Loucy (cell line): ENCODE measurements around the gene SLC6A13.
A peak's percentile ranks its signal among the peaks of the same experiment; 100 is the strongest.

Experiments used
- H2AFZ ChIP-seq: fragments of 200-600 bp; sonication (generic); 2 replicates; pipeline ENCODE4 v1.6.0; 2016; ENCODE audit warnings: antibody characterized with exemption, mild to moderate bottlenecking, low read length, moderate library complexity
- H3F3A ChIP-seq: fragments of 200-600 bp; 2 replicates; pipeline ENCODE4 v1.6.0; 2016; ENCODE audit warnings: antibody characterized with exemption, low read depth, mild to moderate bottlenecking
- H3K27me3 ChIP-seq: fragments of 200-600 bp; sonication (generic); 2 replicates; pipeline ENCODE4 v1.6.1; 2014; ENCODE audit warnings: low read length, mild to moderate bottlenecking; ENCODE audit not compliant: insufficient read depth, poor library complexity, severe bottlenecking
- H3K36me3 ChIP-seq: fragments of 200-600 bp; sonication (generic); 2 replicates; pipeline ENCODE4 v1.6.1; 2016; ENCODE audit warnings: low read length; ENCODE audit not compliant: insufficient read depth
- H3K4me1 ChIP-seq: fragments of 200-600 bp; sonication (generic); 2 replicates; pipeline ENCODE4 v1.5.1; 2014; ENCODE audit warnings: low read length, mild to moderate bottlenecking; ENCODE audit not compliant: insufficient read depth, poor library complexity, severe bottlenecking
- H3K4me2 ChIP-seq: fragments of 200-600 bp; sonication (generic); 2 replicates; pipeline ENCODE4 v1.6.0; 2014; ENCODE audit warnings: antibody characterized with exemption, low read length, low read depth, mild to moderate bottlenecking; ENCODE audit not compliant: poor library complexity, severe bottlenecking
- H3K4me3 ChIP-seq: fragments of 200-600 bp; sonication (generic); 2 replicates; pipeline ENCODE4 v1.5.1; 2014; ENCODE audit warnings: low read length, mild to moderate bottlenecking, mixed read lengths; ENCODE audit not compliant: poor library complexity, severe bottlenecking
- H3K79me2 ChIP-seq: fragments of 200-600 bp; sonication (generic); 2 replicates; pipeline ENCODE4 v1.6.1; 2014; ENCODE audit warnings: low read length; ENCODE audit not compliant: insufficient read depth
- H3K9ac ChIP-seq: fragments of 200-600 bp; sonication (generic); 2 replicates; pipeline ENCODE4 v1.6.0; 2014; ENCODE audit warnings: mild to moderate bottlenecking, low read depth, low read length, moderate library complexity; ENCODE audit not compliant: poor library complexity, severe bottlenecking
- H3K9me2 ChIP-seq: fragments of 200-600 bp; sonication (generic); replicated peaks from 2 replicates; pipeline ENCODE4 v1.6.1; 2016; ENCODE audit warnings: low read depth, low read length, mixed read lengths
- H3K9me3 ChIP-seq: fragments of 200-600 bp; sonication (generic); 2 replicates; pipeline ENCODE4 v1.6.1; 2014; ENCODE audit warnings: mild to moderate bottlenecking, antibody characterized with exemption, low read length, low read depth; ENCODE audit not compliant: insufficient read depth
- H4K20me1 ChIP-seq: fragments of 200-600 bp; sonication (generic); 2 replicates; pipeline ENCODE4 v1.6.0; 2014; ENCODE audit warnings: antibody characterized with exemption, low read length, mild to moderate bottlenecking; ENCODE audit not compliant: insufficient read depth, poor library complexity, severe bottlenecking
- CTCF ChIP-seq: fragments of 200-600 bp; sonication (generic); conservative IDR thresholded peaks from 2 replicates; pipeline ENCODE4 v1.5.1; 2014; ENCODE audit warnings: mild to moderate bottlenecking, antibody characterized with exemption, low read length
- EZH2phosphoT487 ChIP-seq: fragments of 200-600 bp; IDR thresholded peaks from 2 replicates; pipeline ENCODE4 v1.6.1; 2018; ENCODE audit warnings: antibody characterized with exemption, mild to moderate bottlenecking, moderate library complexity, borderline replicate concordance

SLC6A13 gene

GRCh38 chr12:247271-247670, 15.4 kb downstream of the SLC6A13 start:
- H3K4me3 ChIP-seq = no peak overlapping the region
- no peaks in the 10 kb centered on the region for H3K36me3 ChIP-seq
- H3K9me3 ChIP-seq = peaks cover 10% of the 10 kb centered on the region
- H3K79me2 ChIP-seq = no peaks in the 10 kb centered on the region
- H3K9me2 ChIP-seq = no peaks in the 10 kb centered on the region
- no peaks in the 10 kb centered on the region for H3F3A ChIP-seq
- no peak overlapping the region for H2AFZ ChIP-seq
- no peak for TF ChIP-seq CTCF
- no peak for TF ChIP-seq EZH2phosphoT487
- peaks cover 15% of the 10 kb centered on the region for H3K4me1 ChIP-seq
- H3K27me3 ChIP-seq = no peaks in the 10 kb centered on the region
- no peaks in the 10 kb centered on the region for H4K20me1 ChIP-seq
- no peak overlapping the region for H3K9ac ChIP-seq
- H3K4me2 ChIP-seq = no peak overlapping the region

- Histone ChIP-seq H3K9me2 (no peaks in the 10 kb centered on the region), H3K27me3 (no peaks in the 10 kb centered on the region), H4K20me1 (no peaks in the 10 kb centered on the region), H3K4me3 (no peak overlapping the region), H3F3A (no peaks in the 10 kb centered on the region), H3K36me3 (no peaks in the 10 kb centered on the region), H3K9ac (no peak overlapping the region), H3K9me3 (peaks cover 10% of the 10 kb centered on the region), H2AFZ (no peak overlapping the region), H3K4me1 (peaks cover 7% of the 10 kb centered on the region), H3K79me2 (no peaks in the 10 kb centered on the region), H3K4me2 (peak overlapping the region; percentile 13)
- TF ChIP-seq CTCF = no peak
- TF ChIP-seq EZH2phosphoT487 = no peak
Measured at GRCh38 chr12:243381-243780, 19.3 kb downstream of the SLC6A13 start.

- H4K20me1 ChIP-seq = no peaks in the 10 kb centered on the region
- no peak overlapping the region for H3K4me2 ChIP-seq
- H3K9ac ChIP-seq = no peak overlapping the region
- no peaks in the 10 kb centered on the region for H3F3A ChIP-seq
- no peaks in the 10 kb centered on the region for H3K27me3 ChIP-seq
- H3K9me3 ChIP-seq = peaks cover 5% of the 10 kb centered on the region; the same call in 1 of the 2 replicates
- TF ChIP-seq EZH2phosphoT487 (no peak), CTCF (no peak)
- no peaks in the 10 kb centered on the region for H3K36me3 ChIP-seq
- H3K79me2 ChIP-seq = no peaks in the 10 kb centered on the region
- no peak overlapping the region for H3K4me3 ChIP-seq
- no peak overlapping the region for H2AFZ ChIP-seq
- peaks cover 7% of the 10 kb centered on the region for H3K4me1 ChIP-seq
- H3K9me2 ChIP-seq = no peaks in the 10 kb centered on the region
Measured at GRCh38 chr12:242496-242895, 20.1 kb downstream of the SLC6A13 start.
